HG03460 (cell line): ENCODE data around the gene RAB25.

ENCODE experiments used
- ATAC-seq: cut with Tn5 transposase; IDR thresholded peaks from one replicate; pipeline ENCODE4 v1.9.1; 2021; ENCODE audit not compliant: unreplicated experiment

RAB25 gene

DNA sequence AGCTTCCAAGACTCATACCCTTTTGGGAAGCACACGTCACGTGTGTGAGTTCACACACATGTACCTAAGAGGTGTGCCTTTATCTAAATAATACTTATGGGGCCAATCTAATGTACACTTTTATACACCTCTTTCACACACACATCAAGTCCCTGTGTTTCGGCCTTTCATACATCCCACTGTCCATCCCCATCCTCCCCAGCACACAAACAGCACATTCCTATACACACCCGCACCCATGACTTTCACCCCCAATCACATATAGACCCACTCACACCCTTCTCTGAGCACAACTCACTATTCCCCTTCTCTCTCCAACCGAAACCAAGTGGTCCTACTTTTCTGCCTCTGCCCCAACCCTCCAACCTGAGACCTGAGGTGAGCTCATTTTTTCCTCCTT lies 17.8 kb downstream of the RAB25 start:
- ATAC-seq = no peak

DNA sequence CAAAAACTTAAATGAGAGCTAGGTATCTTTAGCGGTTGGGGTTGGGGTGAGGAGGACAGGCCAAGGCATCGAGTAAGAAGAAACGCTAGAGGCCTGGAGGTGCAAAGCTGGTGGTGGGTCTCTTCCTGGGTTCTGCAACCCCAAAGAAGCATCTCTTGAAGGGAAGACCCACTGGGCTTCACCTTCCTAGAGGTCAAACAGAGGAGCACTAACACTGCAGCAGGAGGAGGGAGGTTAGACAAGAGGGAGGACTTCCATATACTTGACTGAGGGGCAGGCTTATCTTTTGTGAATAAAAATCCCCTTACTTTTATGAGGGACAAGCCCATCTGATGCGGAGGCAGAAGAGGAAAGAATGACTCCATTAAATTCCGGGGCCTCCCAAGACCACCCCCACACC lies 18.8 kb downstream of the RAB25 start:
- ATAC-seq = no peak

DNA sequence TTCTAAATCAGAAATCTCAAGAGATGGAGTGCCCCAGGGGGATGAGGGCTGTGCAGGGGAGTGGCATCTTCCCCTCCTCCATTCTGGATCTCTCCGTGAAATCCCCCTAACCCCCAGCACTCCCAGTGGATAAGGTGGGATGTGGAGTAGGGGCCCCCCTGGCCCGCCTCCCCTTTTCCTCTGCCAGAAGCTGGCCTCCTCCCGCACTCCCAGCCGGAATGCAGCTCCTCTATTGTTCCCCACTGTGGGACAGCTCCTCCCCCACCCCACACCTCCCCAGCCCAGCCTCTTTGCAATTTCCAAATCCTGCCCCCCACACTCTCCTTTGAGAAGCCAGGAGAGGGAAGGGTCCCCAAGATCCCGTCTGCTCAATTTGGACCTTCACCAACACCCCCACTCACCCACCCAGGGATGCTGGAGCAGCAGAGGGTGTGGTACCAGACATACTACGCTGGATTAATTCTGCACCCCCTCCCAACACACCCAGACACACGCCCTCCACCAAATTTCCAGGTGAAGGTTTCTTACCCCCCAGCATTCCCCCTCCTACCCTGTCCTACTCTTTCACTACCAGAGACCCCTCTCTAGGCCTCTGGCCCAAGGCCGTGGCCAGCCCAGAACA lies 19.4 kb downstream of the RAB25 start:
- ATAC-seq = no peak

DNA sequence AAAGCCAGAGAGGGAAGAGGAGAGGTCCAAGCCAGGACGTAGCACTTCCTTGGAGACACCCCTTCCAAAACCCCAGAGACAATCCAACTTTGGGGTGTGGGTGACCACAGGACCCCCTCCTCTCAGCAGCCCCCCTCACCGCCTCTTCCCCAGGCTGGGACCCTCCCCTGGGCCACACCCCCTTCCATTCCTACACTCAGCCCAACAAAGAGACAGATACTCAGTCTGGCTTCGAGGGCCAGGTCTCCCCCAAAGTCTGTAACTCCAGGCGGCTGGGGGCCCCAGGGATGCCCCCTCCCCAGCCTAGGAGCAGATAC lies 19.9 kb downstream of the RAB25 start:
- ATAC-seq = no peak

DNA sequence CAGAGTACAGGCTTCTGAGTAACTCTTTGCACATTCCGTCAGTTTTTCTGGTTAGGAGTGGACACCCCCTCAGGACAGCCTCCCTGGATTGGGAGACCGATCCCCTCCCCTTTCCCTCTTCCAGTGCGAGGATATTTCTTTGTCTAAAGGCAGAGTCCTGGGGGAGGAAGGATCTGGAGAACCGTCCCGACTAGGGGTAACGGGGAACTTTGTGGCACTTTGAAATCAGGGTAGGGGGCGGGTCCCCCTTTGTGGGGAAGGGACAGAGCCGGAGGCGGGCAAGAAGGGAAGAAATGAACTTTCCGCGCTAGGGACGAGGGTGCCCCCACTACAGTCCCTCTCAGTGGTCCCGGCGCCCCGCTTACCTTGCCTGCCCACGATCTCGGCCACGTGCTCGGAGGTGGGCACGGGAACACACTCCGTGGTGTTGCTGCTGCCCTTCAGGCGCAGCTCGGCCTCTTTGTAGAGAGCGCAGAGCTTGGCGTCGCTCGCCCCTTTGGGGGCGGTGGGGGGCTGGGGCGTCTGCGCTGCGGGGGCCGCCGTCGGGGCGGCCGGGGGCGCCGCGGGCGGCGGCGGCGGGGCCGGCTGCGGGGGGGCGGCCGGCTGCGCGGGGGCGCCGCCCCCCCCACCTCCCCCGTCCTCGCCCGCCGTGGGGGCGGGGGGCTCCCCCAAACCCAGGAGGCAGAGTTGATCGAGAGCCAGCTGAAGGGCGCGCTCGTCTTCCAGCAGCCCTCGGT lies 20.4 kb downstream of the RAB25 start:
- no peak for ATAC-seq

DNA sequence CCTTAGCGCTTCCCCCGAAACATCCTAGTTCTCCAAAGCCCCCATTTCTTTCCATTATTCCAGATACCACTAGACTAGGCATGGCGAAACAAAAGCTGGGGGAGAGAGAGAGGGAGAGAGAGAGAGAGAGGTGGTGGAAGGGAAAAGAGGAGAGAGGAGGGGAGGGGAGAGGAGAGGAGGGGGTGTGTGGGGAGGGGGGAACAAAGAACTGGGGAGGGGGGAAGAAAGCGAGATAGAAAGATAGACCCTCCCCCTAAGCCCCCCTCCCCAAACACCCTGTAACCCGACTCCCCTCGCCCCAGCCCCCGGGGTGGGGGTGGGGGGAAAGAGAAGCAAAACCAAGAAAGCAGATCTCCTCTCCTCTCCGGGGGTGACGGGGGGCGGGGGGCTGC lies 21.0 kb downstream of the RAB25 start:
- no peak for ATAC-seq

DNA sequence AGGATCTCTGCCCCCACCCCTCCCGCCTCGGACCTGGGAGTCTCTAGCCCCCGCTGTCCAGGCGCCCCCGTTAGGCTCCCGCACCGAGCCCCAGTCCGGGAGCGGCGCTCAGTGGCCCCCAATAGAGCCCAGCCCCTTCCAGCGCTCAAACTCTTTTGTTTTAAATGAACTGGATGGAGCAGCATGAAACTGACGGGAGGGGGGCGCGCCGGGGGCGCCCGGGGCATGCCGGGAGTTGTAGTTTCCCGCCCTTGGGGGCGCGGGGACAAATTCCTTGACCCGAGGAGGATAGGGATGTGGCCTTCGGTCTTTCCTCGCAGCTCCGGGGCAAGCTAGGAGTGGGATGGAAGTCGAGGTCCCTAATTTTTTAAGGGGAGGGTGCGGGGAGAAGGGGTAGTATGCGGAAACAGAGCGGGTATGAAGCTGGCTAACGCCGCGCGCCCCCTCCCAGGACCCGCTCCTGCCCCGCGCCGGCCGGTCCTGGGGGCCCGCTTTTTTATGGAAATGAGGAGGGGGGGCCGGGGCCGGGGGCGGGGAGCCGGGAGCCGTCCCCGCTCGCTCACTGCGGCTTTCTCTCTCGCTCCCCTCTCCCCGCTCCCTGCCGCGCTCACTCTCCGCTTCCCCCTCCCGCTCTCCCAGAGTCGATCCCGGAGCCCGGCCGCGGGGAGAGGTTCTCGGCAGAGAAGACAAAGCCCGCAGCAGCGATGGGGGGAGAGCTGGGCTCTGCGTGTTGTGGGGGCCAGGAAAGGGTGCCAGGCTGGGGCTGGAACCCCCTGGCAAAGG lies 21.5 kb downstream of the RAB25 start, which contains the start of gene MEX3A:
Gene MEX3A (minus strand): TSS at position 157 of the 783 bp plus-strand sequence. CDS start 467 bp downstream, outside the sequence.
- ATAC-seq = no peak

DNA sequence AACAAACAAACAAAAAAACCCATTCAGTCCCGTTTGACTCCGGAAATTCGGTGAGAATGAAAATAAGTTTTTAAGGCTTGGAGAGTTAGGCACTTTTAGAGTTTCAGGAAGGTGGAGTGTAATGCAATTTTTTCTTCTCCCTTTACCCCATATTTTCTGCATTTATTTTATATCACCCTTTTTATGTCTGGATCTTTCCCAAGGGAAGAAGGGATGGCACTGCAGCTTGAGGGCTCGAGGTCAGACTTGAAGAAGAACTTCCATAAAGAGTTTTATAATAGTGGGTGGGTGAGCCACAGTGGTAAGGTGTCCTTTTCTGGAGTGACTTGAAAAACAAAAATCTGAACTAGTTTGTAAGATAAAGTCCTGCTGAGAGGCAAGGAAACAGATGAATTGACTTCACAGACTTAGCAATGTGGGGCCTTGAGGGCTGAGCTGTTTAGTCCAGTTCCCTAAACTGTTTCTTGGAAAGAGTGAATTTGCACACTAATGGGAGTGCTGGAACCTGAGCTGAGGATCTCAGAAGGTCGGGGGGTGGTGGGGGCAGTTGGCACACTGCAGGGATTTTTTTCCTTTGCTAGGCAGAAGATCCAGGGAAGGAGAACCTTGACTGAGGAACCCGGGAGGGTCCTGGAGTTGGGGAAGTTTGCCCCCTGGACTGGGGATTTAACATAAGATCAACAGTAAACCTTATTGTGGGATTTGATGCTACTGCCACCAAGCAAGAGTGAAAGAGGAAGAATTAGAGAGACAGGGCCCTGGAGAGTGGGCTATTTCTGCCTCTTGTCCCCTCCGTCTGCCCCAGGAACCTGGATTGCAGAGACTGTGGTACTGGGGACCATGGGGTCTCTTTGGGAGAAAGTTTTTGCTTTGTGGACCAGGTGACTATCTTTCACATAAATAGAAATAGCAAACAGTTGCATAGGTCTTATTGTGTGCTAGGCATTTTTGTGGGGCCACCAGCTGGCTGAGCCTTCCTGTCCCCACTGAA lies 23.1 kb downstream of the RAB25 start:
- no peak for ATAC-seq

DNA sequence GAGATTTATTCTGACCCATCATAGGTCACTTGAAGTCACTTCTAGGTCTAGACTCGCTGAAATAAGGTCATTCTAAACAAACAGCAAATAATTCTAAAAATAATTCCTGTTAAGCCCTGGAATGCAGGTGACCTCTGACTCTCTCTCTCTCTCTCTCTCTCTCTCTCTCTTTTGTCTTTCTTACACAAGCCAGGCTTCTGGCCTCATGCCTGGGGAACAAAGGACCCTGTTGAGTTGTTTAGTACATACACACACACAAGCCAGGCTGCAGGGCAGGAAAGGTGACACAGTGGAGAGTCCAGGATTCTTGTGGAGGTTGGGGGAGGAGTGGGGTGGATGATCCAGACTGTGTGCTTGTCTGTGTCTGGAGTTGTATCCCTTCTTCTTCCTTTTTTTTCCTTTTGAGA lies 25.3 kb downstream of the RAB25 start:
- no peak for ATAC-seq

DNA sequence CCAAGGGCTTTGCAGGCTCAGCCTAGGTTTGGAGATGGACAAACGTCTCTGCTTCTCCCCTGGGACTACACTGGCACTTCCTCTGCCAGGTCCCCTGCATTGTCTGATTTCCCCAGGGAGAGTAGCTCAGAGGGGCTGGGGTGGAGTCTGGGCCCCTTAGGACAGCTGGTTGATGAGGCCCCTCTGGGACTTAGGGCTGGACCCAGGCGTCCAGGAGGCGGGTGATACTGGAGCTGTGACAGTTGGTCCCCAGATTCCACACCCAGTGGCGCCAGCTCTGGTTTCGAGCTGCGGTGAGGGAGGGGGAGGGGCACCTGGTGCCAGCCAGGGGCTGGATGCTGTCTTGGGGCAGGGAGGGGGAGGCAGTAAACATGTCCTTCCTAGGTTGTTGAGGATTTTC lies 28.7 kb downstream of the RAB25 start:
- no peak for ATAC-seq

DNA sequence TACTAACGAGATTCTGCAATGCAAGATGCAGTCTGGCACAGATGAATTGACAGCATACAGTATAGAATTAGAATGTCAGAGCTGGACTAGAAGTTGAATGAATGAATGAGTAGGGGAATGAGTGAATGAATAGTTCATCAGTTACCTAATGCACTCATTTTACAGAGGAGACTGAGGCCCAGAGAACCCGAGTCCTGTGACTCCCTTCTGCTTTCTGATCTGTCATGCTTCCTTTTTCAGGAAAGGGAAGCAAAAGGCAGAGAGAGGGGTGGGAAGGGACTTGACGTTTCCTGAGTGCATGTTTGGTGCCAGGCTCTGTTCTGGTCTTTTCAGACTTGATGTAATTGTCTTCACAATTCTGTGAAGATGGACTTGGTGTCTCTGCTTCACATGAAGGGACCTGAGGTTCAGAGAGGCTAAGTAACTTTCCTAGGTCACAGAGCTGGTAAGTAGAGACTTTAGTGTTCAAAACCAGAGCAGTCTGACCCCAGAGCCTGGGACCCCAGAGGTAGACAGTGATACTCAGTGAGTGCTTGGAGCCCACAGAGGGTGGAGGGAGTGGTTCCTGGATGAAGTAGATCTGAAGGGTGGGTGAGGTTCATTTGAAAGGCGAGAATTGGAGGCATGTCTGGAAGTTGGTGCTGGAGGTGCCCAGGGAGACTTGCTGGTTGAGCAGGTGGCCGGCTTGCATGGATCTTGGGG lies 29.3 kb downstream of the RAB25 start:
- no peak for ATAC-seq

DNA sequence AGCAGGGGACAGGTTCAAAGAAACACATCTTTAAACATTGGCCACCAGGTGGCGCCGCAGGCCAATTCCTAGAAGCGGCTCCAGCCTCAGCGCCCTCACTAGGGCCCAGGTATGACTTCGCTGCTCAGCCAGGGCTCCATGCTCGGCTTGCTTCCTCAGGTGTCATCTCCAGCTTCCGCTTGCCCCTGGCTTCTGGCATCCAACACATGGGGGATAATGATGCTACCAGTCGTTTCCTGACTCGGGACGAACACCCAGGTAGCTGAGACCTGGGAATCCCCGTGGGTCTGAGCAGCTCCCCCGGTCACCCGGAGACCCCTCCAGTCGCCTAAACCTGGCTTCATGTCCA lies 29.9 kb downstream of the RAB25 start:
- no peak for ATAC-seq

DNA sequence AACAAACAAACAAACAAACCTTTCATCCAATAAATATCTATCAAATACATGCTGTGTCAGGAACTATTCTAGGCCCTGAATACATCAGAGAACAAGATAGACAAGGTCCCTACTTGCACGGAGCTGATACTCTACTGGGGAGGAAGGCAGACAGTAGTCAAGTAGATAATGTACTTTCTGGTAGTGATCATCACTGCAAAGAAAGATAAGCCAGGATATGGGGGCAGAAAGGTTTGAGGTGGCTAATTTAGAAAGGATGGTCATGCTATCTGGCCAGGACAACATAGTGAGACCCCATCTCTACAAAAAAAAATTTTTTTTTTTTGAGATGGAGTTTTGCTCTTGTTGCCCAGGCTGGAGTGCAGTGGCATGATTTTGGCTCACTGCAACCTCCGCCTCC lies 30.6 kb downstream of the RAB25 start:
- ATAC-seq = no peak

DNA sequence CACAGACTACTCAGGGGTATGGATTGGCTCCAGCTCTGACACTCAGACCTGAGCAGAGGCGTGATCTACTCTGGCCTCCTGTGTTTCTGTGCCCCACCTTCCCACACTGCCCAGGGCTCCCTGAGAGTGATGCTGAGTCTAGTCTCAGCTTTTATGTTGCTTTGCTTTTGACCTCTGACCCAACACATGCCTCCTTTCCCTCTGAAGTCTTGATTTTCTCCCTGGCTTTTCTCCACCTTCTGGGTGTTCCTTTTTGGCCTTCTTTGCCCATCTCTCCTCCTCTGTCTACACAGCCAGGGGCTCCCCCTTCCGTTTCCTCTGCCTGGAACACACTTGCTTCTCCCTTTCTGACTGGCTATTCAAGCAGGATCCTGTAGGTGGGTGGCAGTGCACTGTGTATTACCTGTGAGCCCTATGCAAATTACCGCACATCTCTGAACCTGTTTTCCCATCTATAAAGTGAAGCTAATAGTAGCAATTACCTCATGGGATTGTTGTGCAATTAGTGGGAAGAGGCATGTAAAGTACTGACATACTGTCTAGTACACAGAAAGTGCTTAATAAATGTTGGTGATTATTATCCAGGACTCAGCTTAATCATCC lies 35.0 kb downstream of the RAB25 start:
- no peak for ATAC-seq

DNA sequence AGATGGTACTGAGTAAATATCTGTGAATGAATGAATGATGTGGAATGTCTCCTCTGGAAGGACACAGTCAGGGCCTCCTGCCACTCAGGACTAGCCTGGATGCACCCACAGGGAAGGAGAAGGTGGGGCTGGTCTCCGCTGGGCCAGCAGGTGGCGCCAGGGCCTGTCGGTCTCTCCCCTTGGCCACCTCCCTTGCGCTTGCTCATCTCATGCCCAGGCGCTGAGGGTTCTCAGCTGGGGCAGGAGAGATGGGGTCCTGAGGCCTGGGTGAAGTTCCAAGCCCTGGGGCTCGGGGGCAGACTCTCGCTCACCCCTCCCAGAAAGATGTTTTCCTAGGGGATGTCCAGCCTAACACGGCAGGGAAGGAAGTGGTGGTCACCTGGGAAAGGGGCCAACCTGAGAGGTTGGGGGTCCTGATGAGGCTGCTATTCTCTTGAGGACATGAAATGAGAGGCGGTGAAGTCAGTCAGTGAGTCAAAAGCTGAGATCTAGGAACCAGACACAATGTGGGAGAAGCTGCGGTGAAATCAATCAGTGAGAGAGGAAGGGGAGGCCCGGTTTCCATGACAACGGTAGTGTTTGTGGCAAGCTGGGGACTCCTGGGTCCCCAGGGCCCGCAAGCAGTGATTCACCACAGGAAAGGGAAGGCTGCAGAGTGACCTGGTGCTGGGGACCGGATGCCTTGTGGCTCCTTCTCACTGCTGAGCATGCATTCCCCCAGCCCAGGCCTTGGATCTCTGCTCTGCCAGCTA lies 35.9 kb downstream of the RAB25 start:
- peak; percentile 67 for ATAC-seq

DNA sequence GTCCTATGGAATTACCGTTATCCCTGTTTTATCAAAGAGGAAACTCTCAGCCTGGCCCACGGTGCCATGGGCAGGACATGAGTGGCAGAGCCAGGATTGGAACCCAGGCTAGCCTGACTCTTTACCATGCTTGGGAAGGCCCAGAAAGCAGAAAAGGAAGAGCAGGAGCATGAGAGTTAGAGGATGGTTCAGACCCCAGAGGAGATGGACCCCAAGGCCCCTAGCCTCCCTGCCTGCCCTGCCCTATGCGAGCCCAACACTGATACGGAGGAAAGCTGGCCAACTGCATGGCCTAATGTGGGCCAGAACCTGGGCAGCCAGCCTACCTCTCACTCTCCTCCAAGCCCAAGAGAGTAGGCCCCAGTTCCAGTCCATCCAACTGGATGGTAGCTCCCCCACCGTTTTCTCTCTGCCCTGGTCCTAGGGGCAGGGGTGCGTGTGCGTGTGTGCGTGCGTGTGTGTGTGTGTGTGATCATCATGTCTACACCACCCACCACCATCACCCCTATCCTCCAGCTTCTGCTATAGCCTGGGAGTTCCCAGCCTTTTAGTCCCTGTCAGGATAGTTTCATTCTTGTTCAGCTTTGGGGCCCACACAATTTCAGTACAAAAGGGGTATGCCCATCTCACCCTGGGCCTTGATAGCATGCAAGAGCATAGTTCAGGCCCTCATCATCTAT lies 36.7 kb downstream of the RAB25 start:
- no peak for ATAC-seq

DNA sequence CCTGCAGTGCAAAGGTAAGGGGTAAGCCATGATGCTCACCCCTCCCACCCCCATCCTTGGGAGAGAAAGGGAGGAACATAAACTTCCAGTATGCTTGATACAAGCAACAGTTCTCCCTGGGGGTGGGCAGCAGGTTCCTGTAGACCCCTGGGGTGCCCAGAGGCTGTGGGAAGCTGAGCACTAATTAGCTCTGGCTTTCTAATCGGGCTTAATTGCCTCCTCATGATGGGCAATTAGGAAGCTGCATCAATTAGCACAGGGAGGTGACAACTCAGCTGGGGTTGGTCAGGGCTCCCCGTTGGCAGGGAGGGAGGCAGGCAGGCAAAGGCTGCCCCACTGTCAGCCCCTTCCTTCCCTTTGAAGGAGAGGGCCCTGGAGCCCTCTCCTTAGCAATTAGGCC lies 37.8 kb downstream of the RAB25 start:
- no peak for ATAC-seq

DNA sequence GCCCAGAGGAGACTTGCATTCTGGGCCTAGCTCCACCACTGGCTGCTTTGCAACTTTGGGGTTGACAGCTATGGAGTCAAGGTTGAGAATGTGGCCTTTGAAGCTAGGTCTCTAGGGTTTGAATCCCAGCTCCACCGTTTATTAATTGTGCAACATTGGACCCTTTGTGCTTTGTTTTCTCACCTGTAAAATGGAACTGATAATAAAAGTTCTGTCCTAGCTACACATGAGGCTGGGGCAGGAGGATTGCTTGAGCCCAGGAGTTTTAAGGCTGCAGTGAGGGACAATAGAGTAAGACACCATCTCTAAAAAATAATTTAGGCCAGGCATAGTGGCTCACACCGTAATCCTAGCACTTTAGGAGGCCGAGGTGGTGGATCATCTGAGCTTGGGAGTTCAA lies 38.3 kb downstream of the RAB25 start:
- ATAC-seq = no peak
